Measurements from ENCODE around the gene NDUFA7. TPM values are rescaled to one million over a fixed set of nuclear protein-coding genes. Genes with fewer than 3 reads are reported as not detected.
A peak's percentile ranks its signal among the peaks of the same experiment; 100 is the strongest.

NDUFA7 gene
- total and polyA plus RNA-seq, 2 donors (not counting 1 experiment from before 2014, with no cell fraction given), result 28.6 to 71.7 TPM

DNA sequence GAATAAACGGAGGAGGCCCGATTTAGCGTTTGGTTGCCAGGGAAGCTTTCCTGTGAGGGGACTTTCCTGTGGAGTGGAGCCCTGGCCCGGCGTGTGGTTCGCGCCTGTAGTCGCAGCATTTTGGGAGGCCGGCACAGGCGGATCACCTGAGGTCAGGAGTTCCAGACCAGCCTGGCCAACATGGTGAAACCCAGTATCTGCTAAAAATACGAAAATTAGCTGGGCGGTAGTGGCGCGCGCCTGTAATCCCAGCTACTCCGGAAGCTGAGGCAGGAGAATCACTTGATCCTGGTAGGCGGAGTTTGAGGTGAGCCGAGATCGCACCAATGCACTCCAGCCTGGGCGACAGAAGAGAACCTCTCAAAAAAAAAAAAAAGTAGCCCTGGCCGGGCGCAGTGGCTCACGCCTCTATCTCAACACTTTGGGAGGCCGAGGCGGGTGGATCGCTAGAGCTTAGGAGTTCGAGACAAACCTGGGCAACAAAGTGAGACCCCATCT, 14.9 kb upstream of the NDUFA7 start:
- intact Hi-C loops (cut with micrococcal nuclease), result no loop called here
- H3K9me3 ChIP-seq (ENCODE audit: control extremely low read depth in 1 of 3, control insufficient read depth in 2 of 3, insufficient read depth in 1 of 3, low read length in 2 of 3), result peaks cover 0 to 15% (median 0%) of the 10 kb centered on the region in 3 donors
- DNase-seq (peak; percentile 15), ATAC-seq (ENCODE audit: low read depth) (no peak)
- Mint-ChIP-seq H3K4me3 (peak overlapping the region; percentile 65), H3K27me3 (peaks cover 26% of the 10 kb centered on the region), H3K4me1 (peaks cover 6% of the 10 kb centered on the region), H3K9me3 (ENCODE audit: insufficient read depth) (no peaks in the 10 kb centered on the region), H3K27ac (no peak overlapping the region)
- POLR2A ChIA-PET, result no interaction called here
- no peaks in the 10 kb centered on the region for H3K36me3 ChIP-seq (replicated peaks in 1 of 2; ENCODE audit: control extremely low read depth in 1 of 2, control insufficient read depth in 1 of 2, extremely low read depth in 1 of 2, insufficient read depth in 2 of 2, low read length in 1 of 2)
- 36% methylated on average over 20 of the region's 27 CpGs for WGBS (ENCODE audit: insufficient coverage)
- no peak overlapping the region for H3K27ac ChIP-seq (ENCODE audit: low read length in 2 of 2)
- no peaks in the 10 kb centered on the region for H4K20me1 ChIP-seq (ENCODE audit: control insufficient read depth, insufficient read depth, low read length, poor library complexity, severe bottlenecking)
- CTCF ChIA-PET, result interaction anchor here (0.6 to 2.1 kb wide), 3 partner anchors 12 to 1407 kb away, joined by 3 to 10 read pairs (median 3); no protein-coding TSS in a partner anchor
- no peak overlapping the region for H3K4me3 ChIP-seq (ENCODE audit: control extremely low read depth in 1 of 5, extremely low read depth in 1 of 5, insufficient read depth in 1 of 5, low read depth in 2 of 5, low read length in 4 of 5)
- no peak overlapping the region for H3K9ac ChIP-seq (ENCODE audit: low read length)
- TF ChIP-seq EZH2 (IDR thresholded peaks at IDR 0.05; ENCODE audit: borderline replicate concordance, insufficient read depth, low read depth, low read length, poor library complexity, severe bottlenecking), result no peak
- TF ChIP-seq, protein P1, sequence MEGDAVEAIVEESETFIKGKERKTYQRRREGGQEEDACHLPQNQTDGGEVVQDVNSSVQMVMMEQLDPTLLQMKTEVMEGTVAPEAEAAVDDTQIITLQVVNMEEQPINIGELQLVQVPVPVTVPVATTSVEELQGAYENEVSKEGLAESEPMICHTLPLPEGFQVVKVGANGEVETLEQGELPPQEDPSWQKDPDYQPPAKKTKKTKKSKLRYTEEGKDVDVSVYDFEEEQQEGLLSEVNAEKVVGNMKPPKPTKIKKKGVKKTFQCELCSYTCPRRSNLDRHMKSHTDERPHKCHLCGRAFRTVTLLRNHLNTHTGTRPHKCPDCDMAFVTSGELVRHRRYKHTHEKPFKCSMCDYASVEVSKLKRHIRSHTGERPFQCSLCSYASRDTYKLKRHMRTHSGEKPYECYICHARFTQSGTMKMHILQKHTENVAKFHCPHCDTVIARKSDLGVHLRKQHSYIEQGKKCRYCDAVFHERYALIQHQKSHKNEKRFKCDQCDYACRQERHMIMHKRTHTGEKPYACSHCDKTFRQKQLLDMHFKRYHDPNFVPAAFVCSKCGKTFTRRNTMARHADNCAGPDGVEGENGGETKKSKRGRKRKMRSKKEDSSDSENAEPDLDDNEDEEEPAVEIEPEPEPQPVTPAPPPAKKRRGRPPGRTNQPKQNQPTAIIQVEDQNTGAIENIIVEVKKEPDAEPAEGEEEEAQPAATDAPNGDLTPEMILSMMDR (IDR thresholded peaks at IDR 0.05), result no peak
- H3K79me2 ChIP-seq (ENCODE audit: control insufficient read depth, insufficient read depth, low read length), result no peaks in the 10 kb centered on the region
- peaks cover 5 to 16% of the 10 kb centered on the region in 2 donors for H3K4me1 ChIP-seq (ENCODE audit: control insufficient read depth in 2 of 2, insufficient read depth in 2 of 2, low read length in 2 of 2)
- peaks cover 0 to 45% (median 12%) of the 10 kb centered on the region in 4 experiments for H3K27me3 ChIP-seq (replicated peaks in 1 of 4; ENCODE audit: control extremely low read depth in 1 of 4, control insufficient read depth in 3 of 4, insufficient read depth in 4 of 4, low read length in 3 of 4)
- H2AFZ ChIP-seq (ENCODE audit: insufficient read depth, low read depth, low read length, poor library complexity, severe bottlenecking), result no peak overlapping the region
- peak overlapping the region; percentile 79 for H3K4me2 ChIP-seq (replicated peaks; ENCODE audit: low read depth, low read length, poor library complexity, severe bottlenecking)

DNA sequence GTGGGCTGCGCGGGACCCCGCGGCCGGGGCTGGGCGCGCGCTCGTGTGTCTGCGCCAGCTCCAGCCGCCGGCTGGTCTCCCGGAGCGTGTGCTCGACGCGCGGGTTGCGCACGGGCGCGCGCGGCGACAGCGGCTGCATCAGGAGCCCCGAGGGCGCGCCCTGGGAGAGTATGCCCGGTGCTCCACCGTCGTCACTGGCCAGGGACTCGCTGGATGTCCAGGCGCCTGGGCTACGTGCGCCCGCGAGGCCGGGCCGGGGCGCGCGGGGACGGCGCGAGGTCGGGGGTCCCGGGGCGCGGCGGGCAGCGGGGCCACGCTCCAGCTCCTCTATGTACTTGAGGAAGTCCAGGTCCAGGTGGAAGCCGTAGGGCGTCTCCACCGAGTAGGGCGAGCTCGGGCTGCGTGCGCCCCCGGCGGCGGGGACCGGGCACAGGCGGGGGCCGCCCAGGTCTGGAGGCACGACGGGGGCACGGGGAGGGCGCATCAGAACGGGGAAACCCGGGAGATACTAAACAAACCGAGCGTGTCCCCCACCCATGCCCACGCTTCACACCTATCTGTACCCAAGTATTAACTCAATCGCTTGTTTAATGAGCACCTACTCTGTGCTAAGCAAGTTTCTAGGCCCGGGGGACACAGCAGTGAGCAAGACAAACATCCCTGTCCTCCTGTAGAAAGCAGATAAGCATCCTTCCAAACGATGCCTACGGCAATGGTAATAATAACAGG, 14.3 kb upstream of the NDUFA7 start:
- CTCF ChIA-PET, result interaction anchor here (1.1 to 2.1 kb wide), 2 partner anchors 13 to 18 kb away, joined by 3 to 10 read pairs; no protein-coding TSS in a partner anchor
- Mint-ChIP-seq H3K27me3 (peaks cover 22% of the 10 kb centered on the region), H3K27ac (no peak overlapping the region), H3K4me1 (peaks cover 6% of the 10 kb centered on the region), H3K9me3 (ENCODE audit: insufficient read depth) (no peaks in the 10 kb centered on the region), H3K4me3 (peak overlapping the region; percentile 65)
- peak overlapping the region; percentile 79 for H3K4me2 ChIP-seq (replicated peaks; ENCODE audit: low read depth, low read length, poor library complexity, severe bottlenecking)
- POLR2A ChIA-PET, result interaction anchor here (1.0 to 1.7 kb wide), 3 partner anchors 9 to 14 kb away, joined by 3 to 5 read pairs (median 4); partner anchors contain the start of genes NDUFA7 and RPS28
- no peaks in the 10 kb centered on the region for H4K20me1 ChIP-seq (ENCODE audit: control insufficient read depth, insufficient read depth, low read length, poor library complexity, severe bottlenecking)
- H3K4me1 ChIP-seq (ENCODE audit: control insufficient read depth in 2 of 2, insufficient read depth in 2 of 2, low read length in 2 of 2), result peaks cover 5 to 16% of the 10 kb centered on the region in 2 donors
- H3K27me3 ChIP-seq (replicated peaks in 1 of 4; ENCODE audit: control extremely low read depth in 1 of 4, control insufficient read depth in 3 of 4, insufficient read depth in 4 of 4, low read length in 3 of 4), result peaks cover 0 to 41% (median 12%) of the 10 kb centered on the region in 4 experiments
- DNase-seq, result peak; percentile 55
- peak overlapping the region; percentile 38 for H2AFZ ChIP-seq (ENCODE audit: insufficient read depth, low read depth, low read length, poor library complexity, severe bottlenecking)
- peak; percentile 53 for ATAC-seq (ENCODE audit: low read depth)
- peak overlapping the region; percentile 32 for H3K9ac ChIP-seq (ENCODE audit: low read length)
- no peaks in the 10 kb centered on the region for H3K36me3 ChIP-seq (replicated peaks in 1 of 2; ENCODE audit: control extremely low read depth in 1 of 2, control insufficient read depth in 1 of 2, extremely low read depth in 1 of 2, insufficient read depth in 2 of 2, low read length in 1 of 2)
- no peak for TF ChIP-seq EZH2 (IDR thresholded peaks at IDR 0.05; ENCODE audit: borderline replicate concordance, insufficient read depth, low read depth, low read length, poor library complexity, severe bottlenecking)
- TF ChIP-seq, protein P1 (IDR thresholded peaks at IDR 0.05), result peak; percentile 26
- intact Hi-C loops (cut with micrococcal nuclease), result no loop called here
- no peaks in the 10 kb centered on the region for H3K79me2 ChIP-seq (ENCODE audit: control insufficient read depth, insufficient read depth, low read length)
- 2% methylated on average over 77 of the region's 79 CpGs for WGBS (ENCODE audit: insufficient coverage)
- H3K9me3 ChIP-seq (ENCODE audit: control extremely low read depth in 1 of 3, control insufficient read depth in 2 of 3, insufficient read depth in 1 of 3, low read length in 2 of 3), result peaks cover 0 to 11% (median 0%) of the 10 kb centered on the region in 3 donors
- H3K4me3 ChIP-seq (ENCODE audit: control extremely low read depth in 1 of 5, extremely low read depth in 1 of 5, insufficient read depth in 1 of 5, low read depth in 2 of 5, low read length in 4 of 5), result peak overlapping the region in 2 of 5 experiments; percentile 12 to 46
- no peak overlapping the region for H3K27ac ChIP-seq (ENCODE audit: low read length in 2 of 2)
